DMS153 (cell line): Measurements from ENCODE around the gene RLIM.
"Not testable (repeated sequence)": the region's sequence is repeated elsewhere in the genome, so short reads cannot be mapped to it uniquely, and the experiment has no call there.

ENCODE experiments used
- DNase-seq: peaks from one replicate; lab custom pipeline; 2025; lab: John Stamatoyannopoulos, UW

RLIM gene, protein sequence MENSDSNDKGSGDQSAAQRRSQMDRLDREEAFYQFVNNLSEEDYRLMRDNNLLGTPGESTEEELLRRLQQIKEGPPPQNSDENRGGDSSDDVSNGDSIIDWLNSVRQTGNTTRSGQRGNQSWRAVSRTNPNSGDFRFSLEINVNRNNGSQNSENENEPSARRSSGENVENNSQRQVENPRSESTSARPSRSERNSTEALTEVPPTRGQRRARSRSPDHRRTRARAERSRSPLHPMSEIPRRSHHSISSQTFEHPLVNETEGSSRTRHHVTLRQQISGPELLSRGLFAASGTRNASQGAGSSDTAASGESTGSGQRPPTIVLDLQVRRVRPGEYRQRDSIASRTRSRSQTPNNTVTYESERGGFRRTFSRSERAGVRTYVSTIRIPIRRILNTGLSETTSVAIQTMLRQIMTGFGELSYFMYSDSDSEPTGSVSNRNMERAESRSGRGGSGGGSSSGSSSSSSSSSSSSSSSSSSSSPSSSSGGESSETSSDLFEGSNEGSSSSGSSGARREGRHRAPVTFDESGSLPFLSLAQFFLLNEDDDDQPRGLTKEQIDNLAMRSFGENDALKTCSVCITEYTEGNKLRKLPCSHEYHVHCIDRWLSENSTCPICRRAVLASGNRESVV

DNA sequence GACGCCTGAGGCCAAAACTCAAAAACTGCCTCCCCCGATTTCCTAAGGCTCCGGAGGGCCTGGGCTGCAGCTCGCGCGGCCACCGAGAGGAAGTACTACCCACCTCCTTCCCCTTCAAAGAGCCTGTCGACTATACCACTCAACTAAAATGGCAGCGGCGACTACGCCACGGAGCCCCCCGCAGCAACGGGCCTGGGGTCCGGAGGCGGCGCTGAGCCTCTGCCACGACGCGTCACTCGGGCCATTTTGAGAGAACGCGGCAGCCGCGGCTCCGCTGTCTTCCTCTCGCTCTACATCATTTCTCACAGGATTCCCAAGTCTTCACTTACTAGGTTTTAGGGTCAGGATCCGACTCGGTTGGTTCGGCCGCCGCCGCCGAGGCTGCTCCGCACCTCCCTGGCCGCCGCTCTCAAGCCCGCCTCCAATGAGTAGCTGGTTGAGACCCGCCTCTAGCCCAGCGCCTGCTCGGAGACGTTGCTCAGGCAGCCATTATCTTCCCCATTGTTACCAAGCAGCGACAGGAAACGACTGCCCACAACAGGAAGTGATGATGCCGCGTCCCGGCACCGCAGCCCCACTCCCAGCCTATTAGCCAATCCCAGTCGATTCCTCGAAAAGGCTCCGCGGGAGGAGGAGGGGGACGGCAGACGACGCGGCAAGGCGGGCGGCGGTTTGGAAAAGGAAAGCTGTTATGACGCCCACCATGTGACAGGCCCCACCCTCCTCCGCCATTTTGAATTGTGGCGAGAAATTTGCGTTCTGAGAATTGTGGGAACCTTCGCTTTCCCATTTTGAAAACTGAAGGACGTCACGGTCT, at the start of gene RLIM:
RLIM (minus strand) TSS at position 532 of the 817 bp plus-strand sequence. CDS start 18,647 bp downstream, outside the sequence.
- DNase-seq = peak; percentile 91

DNA sequence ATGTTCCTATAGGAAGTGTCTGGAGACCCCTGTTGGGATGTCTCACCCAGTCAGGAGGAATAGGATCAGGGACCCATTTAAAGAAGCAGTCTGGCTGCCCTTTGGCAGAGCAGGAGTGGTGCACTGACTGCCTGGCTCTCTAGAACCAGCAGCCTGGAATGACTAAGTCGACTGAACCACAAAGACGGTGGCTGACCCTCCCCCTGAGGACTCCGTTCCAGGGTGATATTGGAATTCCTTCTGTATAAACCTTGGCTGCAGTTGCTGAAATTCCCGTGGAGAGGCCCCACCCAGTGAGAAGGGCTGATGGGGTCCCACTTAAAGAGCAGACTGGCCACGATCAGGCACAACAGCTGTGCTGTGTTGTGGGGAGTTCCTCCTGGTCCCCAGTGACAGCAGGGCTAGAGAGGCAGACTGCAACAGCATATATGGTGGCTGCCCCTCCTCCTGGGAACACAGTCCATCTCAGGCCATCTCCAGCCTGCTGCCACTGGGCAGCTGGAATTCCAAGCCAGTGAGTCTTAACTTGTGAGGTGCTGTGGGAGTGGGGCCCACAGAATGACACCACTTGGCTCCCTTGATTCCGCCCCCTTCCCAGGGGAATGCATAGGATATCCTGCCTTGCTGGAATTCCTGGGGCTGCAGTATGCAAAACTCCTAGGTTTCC, 41.8 kb upstream of the RLIM start:
- no peak for DNase-seq

DNA sequence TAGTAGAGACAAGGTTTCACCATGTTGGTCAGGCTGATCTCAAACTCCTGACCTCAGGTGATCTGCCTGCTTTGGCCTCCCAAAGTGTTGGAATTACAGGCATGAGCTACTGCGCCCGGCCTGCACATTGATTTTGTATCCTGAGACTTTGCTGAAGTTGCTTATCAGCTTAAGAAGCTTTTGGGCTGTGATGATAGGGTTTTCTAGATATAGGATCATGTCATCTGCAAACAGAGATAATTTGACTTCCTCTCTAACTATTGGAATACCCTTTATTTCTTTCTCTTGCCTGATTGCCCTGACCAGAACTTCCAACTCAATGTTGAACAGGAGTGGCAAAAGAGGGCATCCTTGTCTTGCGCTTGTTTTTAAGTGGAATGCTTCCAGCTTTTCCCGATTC, 40.5 kb upstream of the RLIM start:
- not testable (repeated sequence) for DNase-seq

DNA sequence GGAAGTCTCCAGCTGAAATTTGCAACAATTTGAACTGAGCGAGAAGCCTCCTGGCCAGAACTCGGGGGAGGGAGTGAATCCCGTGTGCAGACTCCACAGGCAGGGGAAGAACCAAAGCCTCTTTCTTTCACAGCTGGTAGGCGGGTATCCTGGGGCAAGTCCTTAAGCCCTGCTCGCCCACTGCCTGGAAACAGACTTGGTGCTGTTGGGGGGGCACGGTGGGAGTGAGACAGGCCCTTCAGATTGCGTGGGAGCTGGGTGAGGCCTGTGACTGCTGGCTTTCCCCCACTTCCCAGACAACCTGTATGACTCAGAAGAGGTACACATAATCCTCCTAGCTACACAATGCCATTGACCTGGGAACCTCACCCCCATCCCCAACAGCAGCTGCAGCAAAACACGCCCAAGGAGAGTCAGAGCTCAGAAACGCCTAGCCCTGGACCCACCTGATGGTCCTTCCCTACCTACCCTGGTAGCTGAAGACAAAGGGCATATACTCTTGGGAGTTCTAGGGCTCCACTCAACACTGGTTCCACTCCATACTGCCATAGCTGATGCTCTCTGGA, 22.4 kb upstream of the RLIM start:
- DNase-seq = no peak

DNA sequence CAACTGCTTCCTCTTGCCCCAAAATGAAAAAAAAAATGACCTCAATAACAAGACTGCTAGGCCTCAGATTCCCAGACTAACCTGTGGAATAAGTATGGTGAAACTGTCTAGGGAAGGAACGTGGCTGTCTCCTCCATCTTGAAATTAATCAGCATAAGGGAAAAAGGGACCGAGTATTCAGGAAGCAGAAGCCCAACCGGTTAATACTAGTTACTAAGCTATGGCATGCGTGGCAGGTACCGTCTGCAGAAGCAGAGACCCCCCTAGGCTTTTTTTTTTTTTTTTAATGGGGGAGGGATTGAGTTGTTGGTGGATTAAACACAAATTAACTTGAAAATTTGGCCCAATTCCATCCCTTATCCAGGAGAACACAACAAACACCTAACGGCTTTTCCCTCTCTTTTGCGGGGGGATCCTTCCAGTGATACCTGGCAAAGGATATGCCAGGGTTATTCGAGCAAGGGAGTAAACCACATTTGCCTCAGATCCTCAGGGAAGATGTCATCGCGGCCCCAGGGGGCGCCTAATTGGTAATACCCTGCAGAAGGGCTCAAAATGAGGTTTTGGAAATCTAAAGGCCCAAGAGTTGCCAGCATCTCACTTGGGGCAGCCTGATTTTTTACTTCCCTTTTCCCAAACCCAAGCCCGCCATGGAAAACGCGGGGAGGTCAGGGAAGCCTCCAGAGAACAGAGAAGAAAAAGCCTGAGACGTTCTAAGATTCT, 893 bp downstream of the RLIM start:
- no peak for DNase-seq

DNA sequence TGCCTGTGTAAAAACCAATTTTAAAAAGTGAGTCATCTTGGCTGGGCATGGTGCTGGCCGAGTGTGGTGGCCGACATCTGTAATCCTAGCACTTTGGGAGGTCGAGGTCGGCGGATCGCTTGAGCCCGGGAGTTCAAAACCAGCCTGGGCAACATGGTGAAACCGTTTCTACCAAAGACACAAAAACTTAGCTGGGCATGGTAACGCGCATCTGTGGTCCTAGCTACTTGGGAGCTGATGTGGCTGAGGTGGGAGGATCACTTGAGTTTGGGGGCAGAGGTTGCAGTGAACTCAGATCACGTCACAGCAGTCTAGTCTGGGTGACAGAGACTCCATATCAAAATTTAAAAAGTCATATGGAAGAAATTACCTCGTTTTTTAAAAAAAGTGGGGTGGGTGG, 7.6 kb downstream of the RLIM start:
- DNase-seq = no peak

DNA sequence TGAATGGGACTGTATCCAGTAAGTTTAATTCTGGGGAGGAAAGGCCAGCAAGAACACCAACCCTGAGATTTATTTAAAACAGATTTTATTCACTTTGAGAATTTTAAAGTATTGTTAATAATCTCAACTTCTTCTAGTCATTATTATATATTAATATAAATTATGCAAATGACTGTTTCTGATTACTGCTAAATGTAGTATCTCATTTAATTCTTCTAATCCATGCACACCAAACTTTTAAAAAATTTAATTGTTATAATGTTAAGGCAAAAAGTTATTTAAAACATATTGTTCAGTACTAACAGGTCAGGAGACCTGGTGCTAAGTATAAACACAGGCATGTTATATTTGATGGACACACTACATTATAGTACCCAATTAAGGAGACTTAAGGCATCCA, 8.1 kb downstream of the RLIM start:
- no peak for DNase-seq

DNA sequence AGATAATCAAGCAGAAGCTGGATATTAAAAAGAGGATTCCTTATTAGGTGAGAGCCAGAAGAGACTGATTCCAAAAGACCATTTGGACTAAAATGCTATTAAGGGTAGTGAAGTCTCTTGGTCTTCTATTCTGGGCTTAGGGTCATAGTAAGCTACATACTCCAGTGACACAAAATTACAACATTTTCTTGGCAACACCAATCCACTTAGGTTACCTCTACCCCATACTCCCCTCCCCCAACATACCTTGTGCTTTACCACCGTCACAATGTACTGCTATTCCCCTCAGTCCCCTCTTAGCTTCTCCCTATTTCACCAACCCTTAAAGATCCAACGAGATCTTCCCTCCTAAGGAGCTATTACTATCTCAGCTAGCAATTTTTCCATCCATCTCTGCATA, 11.4 kb downstream of the RLIM start:
- no peak for DNase-seq

DNA sequence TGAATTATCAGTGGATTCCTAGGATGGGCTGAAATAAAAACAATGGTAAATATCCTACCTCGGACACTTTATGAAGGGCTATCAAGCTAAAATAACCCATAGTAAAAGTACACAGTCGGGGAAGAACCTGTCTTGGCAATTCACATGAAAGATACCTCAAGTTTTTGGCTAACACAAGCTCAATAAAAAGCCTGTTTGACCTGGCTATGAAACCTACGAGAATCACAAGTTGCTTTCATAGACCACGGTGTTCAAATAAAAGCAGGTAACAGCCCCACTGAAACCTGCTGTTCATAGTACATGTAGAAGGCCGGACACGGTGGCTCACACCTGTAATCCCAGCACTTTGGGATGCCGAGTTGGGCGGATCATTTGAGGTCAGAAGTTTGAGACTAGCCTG, 12.3 kb downstream of the RLIM start:
- DNase-seq = no peak

DNA sequence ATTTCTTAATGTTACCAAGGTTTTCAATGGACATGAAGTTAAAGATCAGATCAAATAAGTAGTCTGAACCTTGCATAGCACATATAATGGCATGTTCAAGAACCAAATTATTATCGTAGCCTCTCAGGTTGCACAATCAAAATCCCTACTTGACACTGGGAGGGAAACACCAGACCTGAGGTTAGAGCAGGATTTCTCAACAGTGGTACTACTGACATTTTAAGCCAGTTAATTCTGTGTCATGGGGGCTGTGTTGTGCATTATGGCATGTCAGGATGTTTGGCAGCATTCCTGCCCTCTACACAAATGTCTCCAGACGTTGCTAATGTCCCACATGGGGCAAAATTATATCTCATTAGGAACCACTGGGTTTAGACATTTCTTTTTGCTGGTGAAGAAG, 20.8 kb downstream of the RLIM start:
- DNase-seq = no peak

DNA sequence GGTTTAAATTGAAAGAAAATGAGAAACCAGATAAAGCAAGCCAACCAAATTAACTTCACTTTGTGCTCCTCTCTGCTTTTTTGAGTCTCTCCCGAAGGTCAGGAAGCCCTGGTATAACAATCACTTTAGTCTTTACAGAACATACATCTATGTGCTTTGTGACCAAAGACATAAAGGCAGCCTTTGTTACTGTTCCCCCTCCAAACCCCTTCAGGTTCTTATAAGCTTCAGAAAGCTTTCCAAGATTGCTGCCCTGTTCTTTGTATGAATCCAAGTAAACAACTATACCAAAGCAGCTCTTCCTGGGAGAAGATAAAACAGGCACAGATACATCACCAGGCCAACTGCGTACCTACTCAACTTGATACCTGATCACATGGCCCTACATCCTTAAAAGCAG, 28.7 kb downstream of the RLIM start:
- DNase-seq = no peak

DNA sequence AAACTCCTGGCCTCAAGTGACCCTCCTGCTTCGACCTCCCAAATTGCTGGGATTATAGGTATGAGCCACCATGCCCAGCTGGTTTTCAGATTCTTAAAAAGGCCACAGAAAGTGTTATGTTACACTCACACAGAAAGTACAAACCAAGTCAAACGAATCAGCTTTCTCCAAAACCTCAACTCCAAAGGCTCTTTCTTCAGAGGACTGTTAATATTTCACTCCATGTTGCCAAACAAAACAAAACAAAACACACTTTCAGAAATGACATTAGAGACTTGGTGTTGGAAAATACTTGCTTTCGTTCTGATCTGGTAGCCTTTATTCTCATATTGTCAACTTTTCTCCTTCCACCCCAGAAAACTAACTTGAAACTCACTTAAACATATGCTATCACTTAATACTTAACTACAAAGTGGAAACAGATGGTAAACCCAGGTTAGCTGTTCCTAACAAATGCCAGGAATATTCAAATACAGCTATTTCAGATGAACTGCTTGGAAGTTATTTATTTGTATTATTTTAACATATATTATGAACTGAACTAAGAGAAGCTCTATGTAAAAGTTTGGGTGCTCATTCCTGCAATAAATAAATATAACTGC, 34.7 kb downstream of the RLIM start:
- DNase-seq = no peak

DNA sequence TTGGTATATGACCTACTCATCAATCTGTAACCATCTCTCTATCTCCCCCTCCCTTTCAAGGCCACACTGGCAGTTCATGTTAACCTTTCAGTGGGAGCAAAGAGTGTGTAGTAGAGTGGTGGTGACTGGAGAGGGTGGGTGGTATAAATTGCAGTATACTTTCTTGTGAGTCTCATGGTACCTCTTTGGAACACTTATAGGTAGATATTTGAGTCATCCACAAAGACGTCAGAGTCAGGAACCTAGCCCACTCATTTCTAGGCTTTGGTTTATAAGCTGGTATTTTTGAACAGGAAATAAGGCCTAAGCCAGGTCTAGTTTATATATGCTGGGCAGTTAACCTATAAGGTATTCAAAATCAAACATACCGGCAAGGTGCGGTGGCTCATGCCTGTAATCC, 36.3 kb downstream of the RLIM start:
- no peak for DNase-seq

DNA sequence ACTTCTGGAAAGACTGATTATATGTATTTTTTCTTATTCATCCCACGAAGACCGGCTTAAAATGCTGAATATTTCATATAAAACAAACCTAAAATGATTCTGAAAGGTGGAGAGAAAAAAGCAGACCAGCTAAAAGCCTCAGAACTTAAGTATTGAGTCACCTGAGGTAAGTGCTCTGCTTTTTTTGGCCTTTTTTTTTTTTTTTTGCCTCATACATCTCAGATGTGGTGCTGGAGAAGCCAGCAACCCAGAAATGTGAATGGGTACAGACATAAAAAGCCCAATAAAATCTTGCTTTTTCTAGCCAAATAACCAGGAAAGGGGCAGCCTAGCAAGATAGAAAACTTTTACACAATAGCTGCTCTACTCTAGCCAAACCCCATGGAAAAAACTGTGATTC, 57.0 kb downstream of the RLIM start:
- no peak for DNase-seq

DNA sequence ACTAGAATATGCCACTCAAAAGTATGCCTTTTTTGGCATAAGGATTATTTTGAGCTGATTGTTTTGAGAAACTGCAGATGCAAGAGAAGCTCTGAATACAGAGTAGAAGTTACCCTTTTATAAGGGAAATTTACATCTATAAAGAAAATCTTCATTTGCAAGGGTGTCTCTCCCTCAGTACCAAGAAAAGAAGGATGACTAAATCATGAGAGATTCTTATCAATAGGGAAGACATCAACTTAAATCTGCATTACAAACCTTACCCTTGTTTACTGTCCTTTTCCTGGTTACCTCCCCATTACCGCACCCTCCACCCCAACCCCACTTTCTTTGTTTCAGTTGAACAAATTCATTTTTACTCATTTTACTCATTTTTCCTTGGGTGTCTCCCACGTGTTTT, 62.5 kb downstream of the RLIM start:
- DNase-seq = no peak

DNA sequence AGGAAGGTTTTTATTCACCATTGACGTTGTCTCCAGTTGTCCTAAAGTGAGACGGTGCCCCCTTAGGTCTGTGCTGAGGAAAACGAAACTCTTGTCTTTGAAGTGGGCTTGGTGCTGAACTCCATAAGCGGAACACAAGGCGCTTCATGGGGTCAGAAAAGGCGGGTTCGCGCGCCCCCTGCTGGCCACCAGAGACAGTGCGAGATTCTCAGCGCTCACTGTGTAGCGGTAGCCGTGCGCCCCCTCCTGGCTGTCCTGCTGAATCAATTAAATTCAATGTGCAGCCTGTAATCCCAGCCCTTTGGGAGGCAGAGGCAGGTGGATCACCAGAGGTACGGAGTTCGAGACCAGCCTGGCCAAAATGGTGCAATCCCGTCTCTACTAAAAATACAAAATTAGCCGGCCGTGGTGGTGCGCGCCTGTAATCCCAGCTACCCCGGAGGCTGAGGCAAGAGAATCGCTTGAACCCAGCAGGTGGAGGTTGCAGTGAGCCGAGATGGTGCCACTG, 64.1 kb downstream of the RLIM start:
- peak; percentile 1 for DNase-seq

DNA sequence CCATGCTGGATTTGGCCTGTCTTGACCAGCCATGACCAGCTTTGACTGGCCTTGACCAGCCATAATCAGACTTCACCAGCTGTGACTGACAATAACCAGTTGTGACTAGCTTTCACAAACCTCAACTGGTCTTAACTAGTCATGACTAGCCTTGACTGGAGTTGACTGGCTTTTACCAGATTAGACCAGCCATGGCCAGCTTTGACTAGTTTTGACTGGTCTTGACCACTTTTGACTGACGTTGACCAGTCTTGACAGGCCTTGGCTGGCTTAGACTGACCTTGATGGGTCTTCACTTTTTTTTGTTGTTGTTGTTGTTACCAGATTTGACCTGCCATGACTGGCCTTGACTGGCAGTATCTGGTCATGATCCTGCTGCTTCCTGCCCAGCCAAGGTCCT, 67.4 kb downstream of the RLIM start:
- no peak for DNase-seq

DNA sequence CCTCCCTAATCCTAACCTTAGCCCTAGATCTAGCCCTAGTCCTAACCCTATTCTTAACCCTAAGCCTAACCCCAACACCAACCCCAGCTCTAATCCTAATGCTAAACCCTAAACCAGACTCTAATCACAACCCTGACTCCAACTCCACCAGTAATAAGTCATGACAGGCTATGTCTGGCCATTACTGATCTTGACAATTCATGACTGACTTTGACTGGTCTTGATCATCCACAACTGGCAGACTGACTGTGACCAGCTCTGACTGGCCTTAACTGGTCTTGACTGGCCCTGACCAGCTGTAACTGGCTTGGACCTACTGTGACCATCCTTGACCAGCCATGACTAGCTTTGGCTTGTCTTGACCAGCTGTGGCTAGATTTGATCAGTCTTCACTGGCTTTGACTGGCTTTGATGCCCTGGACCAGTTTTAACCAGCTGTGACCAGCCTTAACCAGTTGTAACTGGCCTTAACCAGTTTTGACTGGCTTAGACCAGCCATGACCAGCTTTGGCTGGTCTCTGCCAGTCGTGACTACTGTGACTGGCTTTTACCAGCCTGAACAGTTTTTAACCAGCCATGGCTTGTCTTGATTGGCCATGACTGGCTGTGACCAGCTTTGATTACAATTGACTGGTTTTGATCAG, 68.4 kb downstream of the RLIM start:
- no peak for DNase-seq

DNA sequence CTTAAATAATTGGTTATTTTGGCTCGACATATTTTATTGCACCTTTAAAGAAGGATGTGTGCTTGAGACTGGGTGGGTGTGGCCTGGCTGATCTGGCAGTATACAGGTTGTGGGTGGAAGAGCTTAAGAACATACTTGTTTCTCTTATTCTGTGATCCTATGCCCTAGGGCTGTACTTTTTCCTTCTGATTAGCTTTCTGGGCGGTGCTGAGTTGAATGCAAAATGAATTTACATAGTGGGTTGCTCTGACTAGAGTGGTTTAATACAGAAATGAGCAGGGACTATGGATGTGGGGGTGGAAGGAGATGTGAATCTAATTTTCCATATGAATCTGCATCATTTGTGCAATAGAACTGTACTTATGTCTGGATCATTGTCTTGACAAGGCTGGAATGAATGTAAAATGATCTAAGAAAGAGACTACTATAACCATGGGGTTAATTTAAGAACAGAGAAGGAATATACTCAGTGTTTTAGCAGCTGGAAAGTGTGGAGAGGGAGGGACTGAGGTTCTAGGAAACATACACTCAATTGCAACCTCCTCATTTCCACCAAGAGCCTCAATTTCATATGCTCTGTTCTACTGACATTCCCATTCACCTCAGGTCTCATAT, 73.7 kb downstream of the RLIM start:
- DNase-seq = no peak
